HepG2 (cell line): ENCODE data around the gene RUSC1. TPM values are rescaled to one million over a fixed set of nuclear protein-coding genes. Genes with fewer than 3 reads are reported as not detected.

Experiments used
- ATAC-seq: fragments of 200-7000 bp; cut with Tn5 transposase; 3 replicates; pipeline ENCODE4 v1.9.1; 2020; ENCODE audit warnings: mild to moderate bottlenecking, moderate library complexity
- BruUV-seq: library from RNA; stranded (reverse); fragments of 400-500 nt; replicated peaks from 2 replicates; lab custom pipeline; 2021; lab: Mats Ljungman, UMichigan
- CTCF ChIA-PET: fragments of 300-600 bp; formaldehyde crosslinking; extraction: SDS; loops from one replicate; lab custom pipeline; 2021; ENCODE audit warnings: low total read pairs, inconsistent platforms, low intra/inter-chr PET ratio; lab: Yijun Ruan, JAX
- POLR2A ChIA-PET: fragments of 350-600 bp; sonication (Branson Sonifier 250); formaldehyde crosslinking; loops from one replicate; lab custom pipeline; 2020; ENCODE audit warnings: antibody characterized with exemption, inconsistent platforms; lab: Yijun Ruan, JAX
- DNase-seq: peaks from one replicate; pipeline ENCODE4 v3.0.0-alpha.2; 2015; ENCODE audit warnings: low spot score
- FAIRE-seq: peaks from 3 replicates; lab custom pipeline; 2011; peaks lifted over from hg19 to GRCh38; lab: Jason Lieb, UNC
- H2AFZ ChIP-seq: one replicate; pipeline ENCODE4 v1.6.1; 2011; ENCODE audit warnings: low read length, inconsistent platforms
- H3K27ac ChIP-seq: fragments of 300-600 bp; 3 replicates; pipeline ENCODE4 v1.8.0; 2011; ENCODE audit warnings: mixed run types, mild to moderate bottlenecking, mixed read lengths, low read length, inconsistent platforms; ENCODE audit not compliant: insufficient read depth; ENCODE audit errors: extremely low read length
- H3K27me3 ChIP-seq, 2 experiments: fragments of 200-600 bp in 1 of 2; 2 replicates in 1 of 2; 3 replicates in 1 of 2; pipeline versions ENCODE4 v1.6.0 to v1.8.0; 2011; ENCODE audit warnings: low read length in 2 of 2, mild to moderate bottlenecking in 2 of 2, moderate library complexity in 2 of 2, inconsistent platforms in 1 of 2; ENCODE audit not compliant: insufficient read depth in 2 of 2, control insufficient read depth in 1 of 2
- H3K36me3 ChIP-seq, 2 experiments: fragments of 200-600 bp in 1 of 2; replicated peaks in 1 of 2; 2 replicates in 1 of 2; 3 replicates in 1 of 2; pipeline versions ENCODE4 v1.5.1 to v1.8.0; 2011; ENCODE audit warnings: low read length in 2 of 2, inconsistent platforms in 1 of 2; ENCODE audit not compliant: insufficient read depth in 2 of 2, control insufficient read depth in 1 of 2
- H3K4me1 ChIP-seq: 2 replicates; pipeline ENCODE4 v1.5.1; 2012; ENCODE audit warnings: low read length, inconsistent platforms; ENCODE audit not compliant: insufficient read depth
- H3K4me2 ChIP-seq: 2 replicates; pipeline ENCODE4 v1.6.0; 2011; ENCODE audit warnings: low read depth, low read length, inconsistent platforms
- H3K4me3 ChIP-seq, 3 experiments: fragments of 200-600 bp in 1 of 3; sonication (generic), shearing (Covaris generic) in 1 of 3; replicated peaks in 1 of 3; 2 replicates each; pipeline ENCODE4 v1.5.1; 2011 to 2016; ENCODE audit warnings: low read length in 3 of 3, inconsistent platforms in 2 of 3, low read depth in 2 of 3, mild to moderate bottlenecking in 2 of 3, control low read depth in 1 of 3, mixed read lengths in 1 of 3; ENCODE audit not compliant: insufficient read depth in 1 of 3
- H3K79me2 ChIP-seq: one replicate; pipeline ENCODE4 v1.6.1; 2011; ENCODE audit warnings: low read length, inconsistent platforms; ENCODE audit not compliant: insufficient read depth
- H3K9ac ChIP-seq: 2 replicates; pipeline ENCODE4 v1.6.0; 2011; ENCODE audit warnings: mild to moderate bottlenecking, low read depth, low read length, inconsistent platforms; ENCODE audit not compliant: insufficient read depth
- H3K9me3 ChIP-seq: 2 replicates; pipeline ENCODE4 v1.5.1; 2012; ENCODE audit warnings: mild to moderate bottlenecking, low read length
- H4K20me1 ChIP-seq: 2 replicates; pipeline ENCODE4 v1.6.0; 2011; ENCODE audit warnings: inconsistent platforms, mild to moderate bottlenecking, low read length, moderate library complexity; ENCODE audit not compliant: insufficient read depth
- BCL6 ChIP-seq: IDR thresholded peaks from 2 replicates; pipeline ENCODE4 v1.6.1; 2016; ENCODE audit warnings: missing genetic modification reagents, missing compliant biosample characterization
- DPF2 ChIP-seq: sonication (generic); formaldehyde crosslinking; IDR thresholded peaks from 2 replicates; pipeline ENCODE4 v1.4.0; 2020; ENCODE audit warnings: mild to moderate bottlenecking, low read depth, missing genetic modification reagents, borderline replicate concordance
- GABPA ChIP-seq, 2 experiments: IDR thresholded peaks; 2 replicates each; pipeline ENCODE4 v1.6.1; 2011 to 2016; ENCODE audit warnings: low read depth in 2 of 2, low read length in 1 of 2, missing biosample characterization in 1 of 2, missing genetic modification characterization in 1 of 2
- HDAC2 ChIP-seq: sonication (generic); formaldehyde crosslinking; IDR thresholded peaks from 2 replicates; pipeline ENCODE4 v1.4.0; 2020; ENCODE audit warnings: missing genetic modification reagents
- MEF2D ChIP-seq: sonication (generic); formaldehyde crosslinking; IDR thresholded peaks from 2 replicates; pipeline ENCODE4 v1.5.1; 2020; ENCODE audit warnings: mild to moderate bottlenecking, missing genetic modification reagents
- MXD4 ChIP-seq: IDR thresholded peaks from 2 replicates; pipeline ENCODE4 v1.6.1; 2016; ENCODE audit warnings: mild to moderate bottlenecking, missing biosample characterization, missing genetic modification reagents
- PHF20 ChIP-seq: sonication (generic); formaldehyde crosslinking; IDR thresholded peaks from 2 replicates; pipeline ENCODE4 v1.5.0; 2020; ENCODE audit warnings: mild to moderate bottlenecking, missing genetic modification reagents
- PRDM15 ChIP-seq: sonication (generic); formaldehyde crosslinking; IDR thresholded peaks from 2 replicates; pipeline ENCODE4 v1.4.0; 2020; ENCODE audit warnings: missing genetic modification reagents
- SNAPC4 ChIP-seq: sonication (generic); formaldehyde crosslinking; IDR thresholded peaks from 2 replicates; pipeline ENCODE4 v1.4.0; 2020; ENCODE audit warnings: mild to moderate bottlenecking, missing genetic modification reagents
- TAF1 ChIP-seq: sonication (generic); formaldehyde crosslinking; IDR thresholded peaks from 2 replicates; pipeline ENCODE4 v1.4.0; 2020; ENCODE audit warnings: missing genetic modification reagents
- ZNF136 ChIP-seq: sonication (generic); formaldehyde crosslinking; IDR thresholded peaks from 2 replicates; pipeline ENCODE4 v1.8.1; 2022; ENCODE audit warnings: low read depth, mild to moderate bottlenecking, moderate library complexity, missing genetic modification reagents
- ZNF589 ChIP-seq: sonication (generic); formaldehyde crosslinking; conservative IDR thresholded peaks from 2 replicates; pipeline ENCODE4 v1.8.0; 2022; ENCODE audit warnings: mild to moderate bottlenecking, moderate library complexity, missing genetic modification reagents
- WGBS: methylation state at CpG from one replicate; pipeline ENCODE4 v1.1.6; 2017; ENCODE audit warnings: low lambda C conversion rate; 5-methylcytosine and 5-hydroxymethylcytosine counted together
- in situ Hi-C: cut with HindIII; loops from 2 replicates; pipeline ENCODE4 v1.10.0; 2017; ENCODE audit warnings: low pct_unique_long_range_greater_than_20kb; ENCODE audit not compliant: extremely low pct_ligation_motif_present
- intact Hi-C: fragments of 100-400 bp; cut with micrococcal nuclease; formaldehyde crosslinking; loops from one replicate; pipeline ENCODE4 v1.10.0; 2022; ENCODE audit not compliant: unreplicated experiment
- polyA plus RNA-seq, 8 experiments: library from polyadenylated mRNA; depleted of rRNA in 3 of 8; stranded (reverse) in 7 of 8; unstranded in 1 of 8; fragments of >200 nt; fragmentation: Illumina TruSeq in 4 of 8; extraction: Trizol in 4 of 8; gene quantifications; 2 replicates each; pipeline versions ENCODE4 v1.2.1 to v1.2.3, GENCODE V29; 2011 to 2016; ENCODE audit warnings: low read depth in 4 of 8, missing spikeins in 1 of 8, mixed read lengths in 1 of 8; ENCODE audit not compliant: insufficient read depth in 1 of 8
- total RNA-seq, 5 experiments: library from RNA; depleted of rRNA; stranded (reverse); fragments of >200 nt; fragmentation: Illumina TruSeq; extraction: Trizol; gene quantifications; 2 replicates each; pipeline ENCODE4 v1.2.3, GENCODE V29; 2016; ENCODE audit warnings: low read depth in 1 of 5
- TF ChIP-seq, protein P1 (sequence below): sonication (generic); formaldehyde crosslinking; IDR thresholded peaks from 2 replicates; pipeline ENCODE4 v1.4.0; 2020; ENCODE audit warnings: missing genetic modification reagents, low read depth, mild to moderate bottlenecking, borderline replicate concordance

Gene RUSC1
- total and polyA plus RNA-seq, 2 of the 13 experiments (the other 11 are each of a cell fraction or from before 2014, with no cell fraction given): 18.7 to 20.4 TPM

DNA sequence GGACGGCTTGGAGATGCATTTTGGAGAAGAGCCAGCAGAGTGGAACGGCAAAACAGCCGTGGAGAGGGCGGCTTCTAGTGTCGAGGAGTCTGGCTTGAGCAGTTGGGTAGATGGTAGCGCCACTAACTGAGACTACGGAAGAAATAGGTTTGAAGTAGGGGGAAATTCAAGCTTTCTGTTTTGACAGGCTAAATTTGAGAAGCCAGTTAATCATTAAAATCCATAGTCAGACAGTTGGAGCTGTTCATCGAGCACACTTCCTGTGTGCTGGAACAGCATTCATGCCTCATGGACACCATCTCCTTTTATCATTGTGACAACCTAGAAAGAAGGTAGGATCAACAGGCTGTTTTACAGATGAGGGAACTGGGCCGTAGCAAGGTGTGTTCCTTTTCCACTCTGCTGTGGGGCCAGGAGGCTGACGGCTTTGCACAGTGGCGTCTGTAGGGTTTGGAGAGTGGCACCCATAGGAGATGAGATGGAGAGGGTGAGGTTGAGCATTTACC is 16.1 kb upstream of the RUSC1 start:
- in situ Hi-C loops: loop anchor here (10.0 kb wide), 1 partner anchor 50 kb away; the partner anchor contains the start of gene ENTREP3
- ATAC-seq: peak; percentile 21
- Histone ChIP-seq H3K79me2 (peaks cover 23% of the 10 kb centered on the region), H2AFZ (no peak overlapping the region), H3K36me3 (no peaks in the 10 kb centered on the region), H3K9ac (peak overlapping the region; percentile 70), H3K4me2 (peak overlapping the region; percentile 81), H3K27me3 (no peaks in the 10 kb centered on the region; a peak in 1 of 5 replicates), H3K4me1 (peaks cover 78% of the 10 kb centered on the region), H4K20me1 (no peaks in the 10 kb centered on the region; the same call in 1 of the 2 replicates), H3K4me3 (peak overlapping the region; percentile 61 to 78 (median 69); a peak in 5 of 6 replicates), H3K9me3 (no peaks in the 10 kb centered on the region), H3K27ac (peak overlapping the region; percentile 66)
- 2% methylated on average over 11 of the region's 11 CpGs for WGBS
- peak; percentile 65 for DNase-seq
- peak; percentile 61 for FAIRE-seq
- ChIA-PET CTCF (no interaction called here), POLR2A (interaction anchor here (1.1 to 5.5 kb wide), 8 partner anchors 19 to 54 kb away, joined by 3 to 51 read pairs (median 7); partner anchors contain the start of genes CLK2, ENTREP3, HCN3 and SCAMP3)
- BruUV-seq: no TSS peak
- intact Hi-C loops: loop anchor here (10.0 kb wide), 1 partner anchor 100 kb away; the partner anchor contains the start of genes MTX1 and THBS3
- TF ChIP-seq PHF20 (CRISPR knock-in tag) (peak; percentile 40; the same call in 1 of the 2 replicates), GABPA (IDR thresholded peaks at IDR 0.05; ENCODE audit: low read depth, low read length) (no peak), GABPA (CRISPR knock-in tag; IDR thresholded peaks at IDR 0.05; ENCODE audit: low read depth) (peak; percentile 67), TAF1 (peak; percentile 74), SNAPC4 (CRISPR knock-in tag) (0 out of 2 replicates have a peak, but pooled peaks have one; percentile 31), BCL6 (CRISPR knock-in tag) (0 out of 2 replicates have a peak, but pooled peaks have one; percentile 26), DPF2 (CRISPR knock-in tag) (no peak), PRDM15 (CRISPR knock-in tag) (no peak), MXD4 (CRISPR knock-in tag) (0 out of 2 replicates have a peak, but pooled peaks have one; percentile 32), ZNF136 (CRISPR knock-in tag) (peak; percentile 63; the same call in 1 of the 2 replicates), ZNF589 (CRISPR knock-in tag) (no peak), HDAC2 (CRISPR knock-in tag) (peak; percentile 30; the same call in 1 of the 2 replicates), MEF2D (CRISPR knock-in tag) (0 out of 2 replicates have a peak, but pooled peaks have one; percentile 17)
- TF ChIP-seq, protein P1, sequence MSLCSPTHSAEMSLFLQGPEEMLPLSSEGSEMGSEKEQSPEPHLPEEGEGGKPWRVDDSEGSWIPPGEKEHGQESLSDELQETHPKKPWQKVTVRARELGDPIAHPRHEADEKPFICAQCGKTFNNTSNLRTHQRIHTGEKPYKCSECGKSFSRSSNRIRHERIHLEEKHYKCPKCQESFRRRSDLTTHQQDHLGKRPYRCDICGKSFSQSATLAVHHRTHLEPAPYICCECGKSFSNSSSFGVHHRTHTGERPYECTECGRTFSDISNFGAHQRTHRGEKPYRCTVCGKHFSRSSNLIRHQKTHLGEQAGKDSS (CRISPR knock-in tag): 0 out of 2 replicates have a peak, but pooled peaks have one; percentile 45
